Thyroid gland (tissue), 4 donors: ENCODE results near the gene COMMD10. TPM values are rescaled to one million over a fixed set of nuclear protein-coding genes. Genes with fewer than 3 reads are reported as not detected.

Source experiments
- DNase-seq, 2 donors: peaks; one replicate each; pipeline ENCODE4 v3.0.0-alpha.2; 2019
- H3K27ac ChIP-seq, 3 donors: fragments of 200-600 bp; sonication (generic); 1 replicate in 2 of 3; 2 replicates in 1 of 3; pipeline ENCODE4 v1.5.1; 2016 to 2019; ENCODE audit warnings: mild to moderate bottlenecking in 1 of 3, moderate library complexity in 1 of 3
- H3K27me3 ChIP-seq: fragments of 200-600 bp; sonication (generic); one replicate; pipeline ENCODE4 v1.5.1; 2019
- H3K36me3 ChIP-seq, 2 donors: fragments of 200-600 bp; sonication (generic); one replicate each; pipeline ENCODE4 v1.5.1; 2016 to 2019
- H3K4me1 ChIP-seq, 2 donors: fragments of 200-600 bp; sonication (generic); one replicate each; pipeline ENCODE4 v1.5.1; 2017 to 2019
- H3K4me3 ChIP-seq, 3 donors: fragments of 200-600 bp; sonication (generic); replicated peaks in 1 of 3; 1 replicate in 2 of 3; 2 replicates in 1 of 3; pipeline ENCODE4 v1.5.1; 2016; ENCODE audit warnings: mild to moderate bottlenecking in 1 of 3
- H3K9me3 ChIP-seq: fragments of 200-600 bp; sonication (generic); one replicate; pipeline ENCODE4 v1.5.1; 2017
- POLR2A ChIP-seq, 2 donors: fragments of 450-650 bp; IDR thresholded peaks; one replicate each; pipeline ENCODE4 v1.6.1; 2017; ENCODE audit warnings: antibody characterized with exemption in 2 of 2, mild to moderate bottlenecking in 2 of 2, moderate library complexity in 1 of 2
- WGBS, 2 donors: methylation state at CpG; one replicate each; pipeline ENCODE4 v1.1.5; 2017; 5-methylcytosine and 5-hydroxymethylcytosine counted together
- intact Hi-C: fragments of 100-400 bp; cut with DNase I; formaldehyde crosslinking; loops from one replicate; pipeline ENCODE4 v1.15.1; 2023
- total RNA-seq, 4 donors: library from RNA; depleted of rRNA; stranded (reverse); fragments of >200 nt; gene quantifications; one replicate each; pipeline ENCODE4 v1.2.3, GENCODE V29; 2016
- TF ChIP-seq, protein P1 (sequence below), 6 experiments: fragments of 200-600 bp in 3 of 6; fragments of 450-650 bp in 3 of 6; sonication (generic) in 3 of 6; IDR thresholded peaks; one replicate each; pipeline ENCODE4 v1.5.1; 2016 to 2019; ENCODE audit warnings: antibody characterized with exemption in 6 of 6, mild to moderate bottlenecking in 2 of 6, inconsistent platforms in 1 of 6, moderate library complexity in 1 of 6

COMMD10 gene
- total RNA-seq, 4 donors from 2014 or later = 51.9 to 73.5 (median 60.7) TPM

- Histone ChIP-seq H3K4me1 (no peaks in the 10 kb centered on the region), H3K27me3 (no peaks in the 10 kb centered on the region), H3K27ac (no peak overlapping the region), H3K4me3 (no peak overlapping the region), H3K9me3 (no peaks in the 10 kb centered on the region), H3K36me3 (peaks cover 14 to 25% of the 10 kb centered on the region in 2 donors)
- WGBS, 2 donors = 99% methylated on average over 3 of the region's 3 CpGs
- TF ChIP-seq POLR2A (IDR thresholded peaks at IDR 0.05) = no peak
- TF ChIP-seq, protein P1, sequence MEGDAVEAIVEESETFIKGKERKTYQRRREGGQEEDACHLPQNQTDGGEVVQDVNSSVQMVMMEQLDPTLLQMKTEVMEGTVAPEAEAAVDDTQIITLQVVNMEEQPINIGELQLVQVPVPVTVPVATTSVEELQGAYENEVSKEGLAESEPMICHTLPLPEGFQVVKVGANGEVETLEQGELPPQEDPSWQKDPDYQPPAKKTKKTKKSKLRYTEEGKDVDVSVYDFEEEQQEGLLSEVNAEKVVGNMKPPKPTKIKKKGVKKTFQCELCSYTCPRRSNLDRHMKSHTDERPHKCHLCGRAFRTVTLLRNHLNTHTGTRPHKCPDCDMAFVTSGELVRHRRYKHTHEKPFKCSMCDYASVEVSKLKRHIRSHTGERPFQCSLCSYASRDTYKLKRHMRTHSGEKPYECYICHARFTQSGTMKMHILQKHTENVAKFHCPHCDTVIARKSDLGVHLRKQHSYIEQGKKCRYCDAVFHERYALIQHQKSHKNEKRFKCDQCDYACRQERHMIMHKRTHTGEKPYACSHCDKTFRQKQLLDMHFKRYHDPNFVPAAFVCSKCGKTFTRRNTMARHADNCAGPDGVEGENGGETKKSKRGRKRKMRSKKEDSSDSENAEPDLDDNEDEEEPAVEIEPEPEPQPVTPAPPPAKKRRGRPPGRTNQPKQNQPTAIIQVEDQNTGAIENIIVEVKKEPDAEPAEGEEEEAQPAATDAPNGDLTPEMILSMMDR (IDR thresholded peaks at IDR 0.05) = no peak
- no peak for DNase-seq
- intact Hi-C loops = no loop called here
Observed at GRCh38 chr5:116308391-116308790, 223.6 kb downstream of the COMMD10 start.

DNA sequence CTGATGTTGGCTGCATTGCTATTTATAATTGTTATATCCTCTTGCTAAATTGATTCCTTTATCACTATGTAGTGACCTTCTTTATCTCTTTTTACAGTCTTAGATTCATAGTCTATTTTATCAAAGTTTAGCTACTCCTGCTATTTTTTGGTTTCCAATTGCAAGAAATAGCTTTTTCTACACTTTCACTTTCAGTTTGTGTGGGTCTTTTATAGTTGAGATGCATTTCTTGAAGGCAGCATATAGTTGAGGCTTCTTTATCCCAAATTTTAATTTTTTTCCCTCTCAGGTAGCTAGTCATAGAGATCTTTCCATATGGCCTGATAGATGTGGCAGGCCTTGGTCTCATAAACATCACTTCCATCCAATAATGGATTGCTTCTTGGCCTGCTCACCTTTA is 228.5 kb downstream of the COMMD10 start:
- no peak for DNase-seq
- Histone ChIP-seq H3K27ac (no peak overlapping the region), H3K9me3 (no peaks in the 10 kb centered on the region), H3K4me1 (no peaks in the 10 kb centered on the region), H3K36me3 (no peaks in the 10 kb centered on the region), H3K4me3 (no peak overlapping the region), H3K27me3 (no peaks in the 10 kb centered on the region)
- intact Hi-C loops = no loop called here
- TF ChIP-seq, protein P1 (IDR thresholded peaks at IDR 0.05) = no peak
- no peak for TF ChIP-seq POLR2A (IDR thresholded peaks at IDR 0.05)

DNA sequence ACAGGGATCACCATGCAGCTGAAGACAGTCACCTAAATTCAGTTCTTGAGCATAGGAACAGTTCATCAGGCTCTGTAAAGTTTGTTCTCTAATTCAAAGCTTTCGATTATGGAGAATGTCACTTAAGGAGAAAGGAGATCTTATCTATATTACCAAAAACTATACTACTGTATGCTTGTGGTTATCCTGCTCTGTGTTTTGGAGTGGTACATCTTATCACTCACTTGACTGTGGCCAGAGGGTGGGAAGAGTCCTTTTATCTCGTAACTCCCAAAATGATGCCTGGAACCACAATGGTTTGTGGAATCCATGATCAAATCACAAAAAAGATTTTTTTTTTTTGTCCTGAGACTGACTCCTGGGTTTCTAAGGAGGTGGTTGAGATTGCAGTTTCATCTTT is 230.7 kb downstream of the COMMD10 start:
- 78 to 82% methylated on average over 2 of the region's 2 CpGs for WGBS, 2 donors
- no peak for DNase-seq
- H3K9me3 ChIP-seq = no peaks in the 10 kb centered on the region
- H3K4me3 ChIP-seq = no peak overlapping the region
- H3K4me1 ChIP-seq = no peaks in the 10 kb centered on the region
- TF ChIP-seq, protein P1 (IDR thresholded peaks at IDR 0.05) = no peak
- TF ChIP-seq POLR2A (IDR thresholded peaks at IDR 0.05) = no peak
- H3K27me3 ChIP-seq = no peaks in the 10 kb centered on the region
- no peaks in the 10 kb centered on the region for H3K36me3 ChIP-seq
- no peak overlapping the region for H3K27ac ChIP-seq
- intact Hi-C loops = no loop called here

DNA sequence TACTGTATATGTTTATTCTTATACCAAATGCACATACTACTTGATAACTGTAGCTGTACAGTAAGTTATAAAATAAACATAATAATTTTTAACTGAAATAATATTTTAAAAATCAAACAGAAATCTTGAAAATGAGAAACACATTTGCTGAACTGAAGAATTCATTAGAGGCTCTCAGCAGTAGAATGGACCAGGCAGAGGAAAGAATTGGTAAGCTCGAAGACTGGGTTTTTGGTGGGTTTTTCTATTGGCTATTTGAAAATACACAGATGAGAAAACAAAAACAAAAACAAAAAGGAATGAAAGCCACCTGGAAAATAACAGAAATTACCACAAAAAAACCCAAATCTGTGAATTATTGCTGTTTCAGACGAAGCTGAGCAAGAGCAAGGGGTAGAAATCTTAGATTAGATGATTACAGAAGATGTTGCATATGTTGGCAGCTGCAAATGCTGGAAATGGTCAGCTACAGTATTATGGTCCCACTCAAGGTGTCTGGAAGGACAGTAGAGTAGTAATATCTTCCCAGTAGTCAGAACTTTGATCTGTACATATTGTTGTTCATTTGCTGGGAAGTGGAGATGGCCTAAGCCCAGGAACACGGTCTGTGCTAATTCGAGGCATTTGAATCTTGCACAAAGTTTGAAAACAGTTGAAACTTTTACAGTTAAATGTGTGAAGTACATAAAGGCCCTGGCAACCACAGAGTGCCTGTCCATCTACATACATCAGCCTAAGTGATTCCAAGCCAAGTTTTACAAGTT is 233.4 kb downstream of the COMMD10 start:
- no peaks in the 10 kb centered on the region for H3K9me3 ChIP-seq
- H3K27ac ChIP-seq = no peak overlapping the region
- intact Hi-C loops = no loop called here
- no peaks in the 10 kb centered on the region for H3K4me1 ChIP-seq
- no peak for DNase-seq
- 86 to 96% methylated on average over 4 of the region's 4 CpGs for WGBS, 2 donors
- H3K36me3 ChIP-seq = no peaks in the 10 kb centered on the region
- TF ChIP-seq, protein P1 (IDR thresholded peaks at IDR 0.05) = no peak
- TF ChIP-seq POLR2A (IDR thresholded peaks at IDR 0.05) = no peak
- H3K4me3 ChIP-seq = no peak overlapping the region
- H3K27me3 ChIP-seq = no peaks in the 10 kb centered on the region

- no peak for TF ChIP-seq POLR2A (IDR thresholded peaks at IDR 0.05)
- TF ChIP-seq, protein P1 (IDR thresholded peaks at IDR 0.05) = no peak
- H3K4me3 ChIP-seq = no peak overlapping the region
- H3K36me3 ChIP-seq = no peaks in the 10 kb centered on the region
- no peak overlapping the region for H3K27ac ChIP-seq
- no peaks in the 10 kb centered on the region for H3K9me3 ChIP-seq
- peak; percentile 23 to 53 for DNase-seq
- intact Hi-C loops = no loop called here
- no peaks in the 10 kb centered on the region for H3K4me1 ChIP-seq
- H3K27me3 ChIP-seq = no peaks in the 10 kb centered on the region
Observed at GRCh38 chr5:116320486-116320885, 235.7 kb downstream of the COMMD10 start.
